NCI-H226 (cell line): ENCODE data around the gene WDR20.

ENCODE experiments used
- DNase-seq: peaks from one replicate; pipeline ENCODE4 v3.0.0-alpha.2; 2015

Gene WDR20

GRCh38 chr14:102222009-102222575 lies 82.4 kb downstream of the WDR20 start:
- DNase-seq, result no peak

DNA sequence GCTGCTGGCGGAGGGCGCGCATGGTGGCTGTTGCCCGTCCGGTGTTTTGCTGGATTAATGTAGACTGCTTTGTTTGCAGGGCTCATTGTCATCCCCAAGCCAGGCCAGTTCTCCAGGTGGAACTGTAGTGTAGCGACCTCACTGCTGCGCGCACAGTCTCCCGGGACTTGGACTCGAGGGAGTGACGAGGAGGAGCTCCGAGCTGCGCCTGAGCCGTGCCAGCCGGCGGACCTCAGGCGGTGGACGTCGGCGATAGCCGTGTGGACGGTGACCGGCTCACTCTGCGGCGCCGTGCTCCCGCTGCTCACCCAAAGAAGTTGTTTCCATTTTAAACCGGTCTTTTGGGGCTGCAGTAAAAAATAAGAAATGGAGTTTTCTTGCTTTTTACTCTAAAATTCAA lies 83.1 kb downstream of the WDR20 start:
- DNase-seq, result no peak

DNA sequence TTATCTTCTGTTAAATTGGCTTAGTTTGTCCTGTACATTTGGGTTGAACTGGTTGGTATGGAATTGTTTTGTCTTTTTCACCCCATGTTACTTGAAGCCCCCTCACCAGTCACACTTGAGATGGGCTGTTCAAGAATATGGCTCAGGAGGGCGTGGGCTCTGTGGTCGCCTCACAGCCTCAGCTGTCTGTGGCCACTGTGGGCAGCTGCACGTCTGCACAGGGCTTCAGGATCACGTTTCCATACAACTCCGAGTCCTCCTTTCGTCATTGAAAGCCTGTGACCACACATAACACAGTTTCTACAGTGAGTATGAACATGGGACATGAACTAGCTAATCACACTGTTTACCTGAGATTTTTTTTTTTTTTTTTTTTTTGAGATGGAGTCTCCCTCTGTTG lies 84.0 kb downstream of the WDR20 start:
- no peak for DNase-seq

DNA sequence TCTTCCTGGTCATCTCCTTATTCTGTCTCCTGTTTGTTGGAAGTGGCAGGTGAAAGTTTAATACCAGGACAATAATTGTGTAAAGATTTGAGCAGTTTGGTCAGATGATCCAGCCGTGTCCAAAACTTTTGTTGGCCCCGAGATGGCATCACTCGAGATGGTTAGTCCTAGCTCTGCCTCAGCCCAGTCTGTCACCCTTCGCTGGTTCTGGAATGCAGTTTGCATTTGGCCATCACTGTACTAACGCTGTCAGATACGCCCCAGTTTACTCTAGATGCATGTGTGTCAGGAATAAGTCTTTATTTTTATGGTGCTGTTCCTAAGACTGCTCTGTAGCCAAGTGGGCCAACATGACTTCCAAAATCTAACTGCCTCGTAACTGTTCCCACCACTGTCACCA lies 85.7 kb downstream of the WDR20 start:
- no peak for DNase-seq

DNA sequence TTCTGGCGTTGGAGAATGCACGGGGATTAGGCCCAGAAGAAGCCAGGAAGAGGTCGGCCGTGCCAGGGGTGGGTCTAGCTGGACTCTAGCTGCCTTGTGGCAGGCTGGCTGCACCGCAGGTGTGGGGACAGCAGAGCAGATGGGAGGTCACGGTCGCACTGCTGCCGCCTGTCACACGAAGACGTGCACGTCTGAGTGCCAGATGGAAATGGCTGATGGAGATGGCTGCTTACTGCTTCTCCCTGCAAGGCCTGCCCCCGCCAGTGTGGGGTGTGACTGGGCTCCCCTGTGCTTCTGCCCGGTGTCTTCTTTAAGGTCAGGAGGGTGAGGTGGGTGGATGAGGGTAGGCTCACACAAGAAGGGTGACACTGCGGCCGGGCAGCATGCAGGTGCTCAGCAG lies 86.2 kb downstream of the WDR20 start:
- DNase-seq, result no peak

DNA sequence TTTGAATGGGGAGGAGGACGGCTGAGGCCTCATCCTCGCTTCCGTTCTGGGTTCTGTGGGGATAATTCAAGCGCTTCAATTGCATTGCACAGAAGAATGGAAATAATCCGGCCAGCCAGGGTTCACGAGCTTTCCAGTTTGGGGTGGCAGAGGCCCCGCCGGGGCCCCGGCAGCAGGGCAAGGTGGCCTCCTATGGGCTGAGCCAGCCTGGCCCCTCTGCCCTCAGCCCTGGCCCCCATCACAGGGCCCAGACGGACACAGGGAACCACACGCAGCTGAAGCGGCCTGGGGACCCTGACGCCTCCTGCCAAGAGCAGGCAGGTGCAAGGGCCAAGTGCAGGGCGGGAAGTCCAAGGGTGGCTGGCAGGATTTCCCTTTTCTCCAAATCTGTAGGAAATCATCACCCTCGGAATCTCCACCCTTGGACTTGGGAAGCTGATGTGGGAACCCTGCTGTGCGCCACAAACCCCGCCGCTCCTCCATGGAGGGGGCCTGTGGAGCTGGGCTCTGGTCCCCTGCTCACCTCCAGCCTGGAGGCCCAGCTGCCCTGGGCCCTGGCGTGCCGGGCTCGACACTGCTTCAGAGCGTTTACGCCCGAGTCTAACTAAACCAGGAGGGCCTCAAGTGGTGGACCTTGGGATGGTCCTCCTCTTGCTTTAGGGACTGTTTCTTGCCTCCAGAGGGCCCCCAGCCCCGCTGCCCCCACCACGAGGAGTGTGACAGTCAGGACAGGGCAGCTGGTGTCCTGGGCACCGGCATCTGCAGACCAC lies 86.8 kb downstream of the WDR20 start:
- DNase-seq, result no peak

GRCh38 chr14:102227184-102227964 lies 87.7 kb downstream of the WDR20 start:
- DNase-seq, result no peak

- DNase-seq, result no peak
Measured at GRCh38 chr14:102229071-102229738, 89.5 kb downstream of the WDR20 start.

DNA sequence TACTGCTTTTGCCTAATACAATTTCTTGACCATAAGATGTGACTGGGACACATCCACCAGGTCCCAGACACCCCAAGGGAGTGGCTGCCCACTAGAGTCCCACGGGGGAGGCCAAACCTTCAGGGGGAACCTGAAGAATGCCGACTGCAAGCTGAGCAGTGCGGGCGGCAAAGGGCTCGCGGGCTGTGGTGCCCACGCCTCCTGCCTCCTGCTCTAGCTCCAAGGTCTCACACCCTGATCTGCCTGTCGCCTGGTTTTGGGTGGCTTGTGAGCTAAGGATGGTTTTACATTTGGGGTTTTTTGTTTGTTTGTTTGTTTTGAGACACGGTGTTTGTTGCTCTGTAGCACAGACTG lies 90.0 kb downstream of the WDR20 start:
- no peak for DNase-seq

GRCh38 chr14:102230481-102231210 lies 90.9 kb downstream of the WDR20 start:
- no peak for DNase-seq

- DNase-seq, result no peak
Measured at GRCh38 chr14:102231476-102232347, 92.0 kb downstream of the WDR20 start.

- no peak for DNase-seq
Measured at GRCh38 chr14:102232348-102232625, 92.6 kb downstream of the WDR20 start.

- peak; percentile 0 for DNase-seq
Measured at GRCh38 chr14:102233081-102233480, 93.4 kb downstream of the WDR20 start.

- peak; percentile 2 for DNase-seq
Measured at GRCh38 chr14:102234331-102235264, 94.9 kb downstream of the WDR20 start.

- peak; percentile 72 for DNase-seq
Measured at GRCh38 chr14:102235275-102235897, 95.7 kb downstream of the WDR20 start.

GRCh38 chr14:102236026-102236425 lies 96.3 kb downstream of the WDR20 start:
- DNase-seq, result no peak

DNA sequence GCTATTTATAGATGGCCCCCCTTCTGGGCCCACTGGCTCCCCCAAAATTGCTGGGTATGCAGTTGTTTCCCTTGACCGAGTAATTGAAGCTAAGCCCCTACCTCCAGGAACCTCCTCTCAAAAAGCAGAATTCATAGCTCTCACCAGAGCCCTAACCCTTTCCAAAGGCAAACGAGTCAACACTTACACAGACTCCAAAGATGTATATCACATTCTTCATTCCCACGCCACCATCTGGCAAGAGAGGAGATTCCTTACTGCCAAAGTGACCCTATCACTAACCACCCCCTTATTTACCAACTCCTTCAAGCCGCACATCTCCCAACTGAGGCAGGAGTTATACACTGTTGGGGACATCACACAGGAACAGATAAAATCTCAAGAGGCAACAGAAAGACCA lies 98.4 kb downstream of the WDR20 start:
- no peak for DNase-seq

DNA sequence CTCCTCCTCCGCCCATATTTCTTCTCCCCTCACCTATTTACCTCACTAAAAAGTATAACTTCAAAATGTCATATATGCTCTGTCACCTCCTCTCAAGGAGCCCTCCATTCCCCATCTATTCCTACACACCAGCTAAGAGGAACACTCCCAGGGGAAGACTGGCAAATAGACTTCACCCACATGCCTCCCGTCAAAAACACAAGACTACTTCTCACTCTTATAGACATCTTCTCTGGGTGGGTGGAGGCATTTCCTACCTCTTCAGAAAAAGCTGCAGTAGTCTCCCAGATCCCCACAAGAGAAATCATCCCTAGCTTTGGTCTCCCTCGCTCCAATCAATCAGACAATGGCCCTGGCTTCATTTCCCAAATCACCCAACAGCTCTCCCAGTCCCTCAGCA lies 99.1 kb downstream of the WDR20 start:
- no peak for DNase-seq

DNA sequence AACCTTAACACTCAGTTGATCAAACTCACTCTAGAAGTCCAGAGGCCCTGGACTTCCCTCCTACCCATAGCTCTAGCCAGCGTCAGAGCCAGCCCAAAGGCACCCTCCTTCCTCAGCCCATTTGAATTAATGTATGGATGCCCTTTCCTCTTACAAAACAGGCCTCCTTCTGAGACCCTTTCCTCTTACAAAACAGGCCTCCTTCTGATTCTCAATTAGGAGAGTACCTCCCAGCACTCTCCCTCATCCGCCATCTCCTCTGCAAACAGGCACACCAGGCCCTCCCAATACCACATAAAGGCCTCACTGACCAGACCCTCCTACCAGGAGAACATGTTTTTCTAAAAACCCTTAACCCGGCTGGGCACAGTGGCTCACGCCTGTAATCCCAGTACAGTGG lies 99.5 kb downstream of the WDR20 start:
- no peak for DNase-seq

DNA sequence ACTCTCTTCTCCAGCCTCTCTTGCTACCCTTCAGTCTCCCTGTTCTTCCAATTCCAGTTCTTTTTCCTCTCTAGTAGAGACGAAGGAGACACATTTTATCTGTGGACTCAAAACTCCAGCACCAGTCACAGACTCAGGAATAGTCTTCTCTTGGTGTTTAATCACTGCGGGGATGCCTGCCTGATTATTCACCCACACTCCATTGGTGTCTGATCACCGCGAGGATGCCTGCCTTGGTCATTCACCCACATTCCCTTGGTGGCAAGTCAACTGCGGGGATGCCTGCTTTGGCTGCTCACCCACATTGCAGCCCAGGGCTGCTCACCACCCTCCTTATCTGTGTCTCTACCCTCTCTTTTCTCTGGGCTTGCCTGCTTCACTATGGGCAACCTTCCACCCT lies 100.8 kb downstream of the WDR20 start:
- DNase-seq, result peak; percentile 70
